ENCODE results near the gene ZFAND5.
A peak's percentile ranks its signal among the peaks of the same experiment; 100 is the strongest.

Gene ZFAND5, protein sequence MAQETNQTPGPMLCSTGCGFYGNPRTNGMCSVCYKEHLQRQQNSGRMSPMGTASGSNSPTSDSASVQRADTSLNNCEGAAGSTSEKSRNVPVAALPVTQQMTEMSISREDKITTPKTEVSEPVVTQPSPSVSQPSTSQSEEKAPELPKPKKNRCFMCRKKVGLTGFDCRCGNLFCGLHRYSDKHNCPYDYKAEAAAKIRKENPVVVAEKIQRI

GRCh38 chr9:72364679-72365524, at the start of gene ZFAND5:
Gene ZFAND5 (minus strand): TSS chr9:72365208. CDS start chr9:72360778, 4,430 bp downstream.
- peak; percentile 96 to 97 for DNase-seq (ENCODE audit: low read depth in 2 of 2)

GRCh38 chr9:72412483-72413040, 47.6 kb upstream of the ZFAND5 start:
- DNase-seq (ENCODE audit: low read depth in 2 of 2): no peak

DNA sequence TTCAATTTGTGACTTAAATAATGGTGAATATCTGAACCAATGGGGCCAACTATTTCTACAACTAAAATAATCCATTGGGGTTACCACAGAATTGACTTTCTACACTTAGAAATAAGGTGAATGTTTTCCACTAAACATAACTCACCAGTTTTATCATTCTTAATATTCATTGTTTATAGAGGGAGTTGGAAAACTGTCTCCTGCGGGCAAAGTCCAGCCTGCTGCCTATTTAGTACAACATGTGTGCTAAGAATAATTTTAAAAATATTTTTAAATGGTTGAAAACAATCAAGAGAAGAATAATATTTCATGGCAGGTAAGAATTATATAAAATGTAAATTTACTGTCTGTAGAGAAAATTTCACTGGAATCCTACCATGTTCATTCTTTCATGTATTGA, 45.2 kb upstream of the ZFAND5 start:
- DNase-seq (ENCODE audit: low read depth in 2 of 2): no peak

DNA sequence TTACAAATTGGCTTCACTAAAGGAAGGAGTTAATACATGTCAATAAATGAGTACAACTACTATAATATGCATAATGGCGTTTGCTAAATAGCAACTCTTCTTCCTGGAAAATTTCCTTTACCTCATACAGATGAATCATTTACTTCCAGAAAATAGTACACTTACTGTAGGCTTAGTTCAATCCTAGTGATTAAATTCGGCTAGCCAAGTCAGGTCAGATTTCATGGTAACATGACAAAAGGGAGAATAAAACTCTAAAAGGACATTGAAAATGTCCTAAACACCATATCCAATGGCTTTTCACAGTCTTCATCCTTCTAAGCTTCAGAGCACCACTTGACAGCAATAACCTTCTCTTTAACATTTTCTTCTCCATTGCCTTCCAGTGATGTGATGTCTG, 42.1 kb upstream of the ZFAND5 start:
- DNase-seq (ENCODE audit: low read depth in 2 of 2): no peak

- no peak for DNase-seq (ENCODE audit: low read depth in 2 of 2)
Observed at GRCh38 chr9:72402744-72403143, 37.7 kb upstream of the ZFAND5 start.

DNA sequence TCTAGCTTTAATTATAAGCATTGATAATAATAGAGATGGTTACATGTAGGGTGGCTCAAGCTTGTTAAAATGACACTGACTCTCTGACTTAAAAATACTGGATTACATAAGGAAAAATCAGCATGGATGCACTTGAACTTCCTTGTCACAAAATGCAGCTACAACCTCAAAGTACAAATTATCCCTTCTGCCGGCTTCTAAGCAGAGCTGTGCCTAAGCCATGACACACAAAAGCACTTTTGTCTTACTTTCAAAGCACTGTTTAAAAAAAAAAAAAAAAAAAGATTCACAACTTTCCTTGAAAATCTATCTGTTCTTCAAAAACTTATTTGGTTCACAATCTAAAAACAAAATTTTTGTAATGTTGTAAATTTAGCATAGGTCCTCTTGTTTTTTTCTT, 36.4 kb upstream of the ZFAND5 start:
- no peak for DNase-seq (ENCODE audit: low read depth in 2 of 2)

- DNase-seq (ENCODE audit: low read depth in 2 of 2): no peak
Observed at GRCh38 chr9:72400866-72401265, 35.9 kb upstream of the ZFAND5 start.

- DNase-seq (ENCODE audit: low read depth in 2 of 2): no peak
Observed at GRCh38 chr9:72399391-72399790, 34.4 kb upstream of the ZFAND5 start.

- DNase-seq (ENCODE audit: low read depth in 2 of 2): peak; percentile 16 to 29
Observed at GRCh38 chr9:72396247-72397091, 31.5 kb upstream of the ZFAND5 start.

DNA sequence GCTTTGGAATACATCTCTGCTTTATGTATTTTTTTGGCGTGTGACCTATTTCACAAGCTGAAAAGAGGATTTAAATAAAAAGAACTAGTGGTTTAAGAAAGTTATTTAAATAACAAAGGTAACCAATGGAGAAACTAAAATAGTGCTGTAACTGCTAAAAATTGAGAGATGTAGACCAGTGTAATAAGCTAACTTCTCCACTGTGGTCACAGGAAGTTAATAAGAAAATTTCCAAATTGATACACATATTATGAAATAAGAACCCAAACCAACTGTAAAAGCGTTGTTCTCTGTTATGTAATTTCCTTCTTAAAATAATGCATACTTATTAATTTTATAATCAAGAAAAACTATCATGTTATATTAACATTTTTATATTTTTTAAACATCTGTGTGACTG, 29.1 kb upstream of the ZFAND5 start:
- no peak for DNase-seq (ENCODE audit: low read depth in 2 of 2)

- DNase-seq (ENCODE audit: low read depth in 2 of 2): no peak
Observed at GRCh38 chr9:72390907-72391306, 25.9 kb upstream of the ZFAND5 start.

GRCh38 chr9:72386186-72386585, 21.2 kb upstream of the ZFAND5 start:
- no peak for DNase-seq (ENCODE audit: low read depth in 2 of 2)

DNA sequence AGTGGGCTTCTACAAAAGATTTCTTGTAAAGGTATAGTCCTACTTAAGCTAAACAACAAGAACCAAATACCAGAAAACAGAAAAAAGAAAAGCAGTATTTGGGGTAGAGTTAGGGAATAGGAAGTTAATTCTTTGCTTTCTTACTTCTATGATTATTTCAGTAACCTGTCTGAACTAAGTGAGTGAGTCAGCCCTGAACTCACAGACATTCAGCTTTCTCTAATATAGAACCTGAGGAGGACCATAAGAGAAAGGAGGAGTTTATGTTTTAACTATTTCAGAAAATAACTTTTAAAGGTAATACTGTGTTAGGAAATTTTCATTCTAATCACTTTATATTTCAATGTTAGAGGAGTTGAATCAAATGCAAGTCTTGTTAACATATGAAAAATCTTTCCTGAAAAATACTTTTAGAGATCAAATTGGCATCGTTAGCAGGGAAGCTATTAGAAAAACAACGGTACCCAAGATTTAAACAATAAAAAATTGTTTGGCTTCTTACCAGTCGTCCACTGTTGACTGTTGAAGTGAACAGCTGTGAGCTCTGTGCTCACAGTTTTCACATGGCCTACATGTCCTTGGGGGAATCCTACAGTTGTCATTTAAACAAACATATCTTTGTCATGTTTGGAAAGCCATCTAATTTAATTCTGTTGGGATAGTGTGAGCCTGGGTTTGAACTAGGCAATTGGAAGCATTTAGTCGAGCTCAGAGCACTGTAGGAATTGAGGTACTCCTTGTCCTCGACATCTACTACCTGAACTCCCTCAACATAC, 19.9 kb upstream of the ZFAND5 start:
- DNase-seq (ENCODE audit: low read depth in 2 of 2): no peak

DNA sequence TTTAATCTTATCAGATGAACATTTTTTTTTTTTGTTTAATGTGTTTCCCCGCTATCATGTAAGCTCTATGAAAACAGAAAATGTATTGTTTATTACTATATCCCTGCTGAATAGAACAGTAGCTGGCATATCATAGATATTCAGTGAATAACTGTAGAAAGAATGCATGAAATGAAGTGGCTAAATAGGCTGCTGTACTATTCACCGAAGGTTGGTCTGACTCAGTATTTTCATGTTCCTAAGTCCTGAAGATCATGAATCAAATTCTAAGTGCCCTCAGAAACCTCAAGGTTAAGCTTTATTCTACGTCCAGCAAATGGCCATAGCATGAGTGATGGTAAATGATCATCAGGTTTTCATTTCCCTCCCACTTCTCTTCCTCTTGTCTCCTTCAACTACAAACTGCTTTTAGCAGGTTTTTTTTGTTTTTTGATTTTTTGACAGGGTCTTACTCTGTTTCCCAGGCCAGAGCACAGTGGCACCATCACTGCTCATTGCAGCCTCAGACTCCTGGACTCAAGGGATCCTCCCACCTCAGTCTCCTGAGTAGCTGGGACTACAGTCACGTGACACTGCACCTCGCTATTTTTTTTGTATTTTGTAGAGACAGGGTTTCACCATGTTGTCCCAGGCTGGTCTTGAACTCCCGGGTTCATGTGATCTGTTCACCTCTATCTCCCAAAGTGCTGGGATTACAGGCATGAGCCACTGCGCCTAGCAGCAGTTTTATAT, 19.1 kb upstream of the ZFAND5 start:
- DNase-seq (ENCODE audit: low read depth in 2 of 2): peak; percentile 58 to 69

DNA sequence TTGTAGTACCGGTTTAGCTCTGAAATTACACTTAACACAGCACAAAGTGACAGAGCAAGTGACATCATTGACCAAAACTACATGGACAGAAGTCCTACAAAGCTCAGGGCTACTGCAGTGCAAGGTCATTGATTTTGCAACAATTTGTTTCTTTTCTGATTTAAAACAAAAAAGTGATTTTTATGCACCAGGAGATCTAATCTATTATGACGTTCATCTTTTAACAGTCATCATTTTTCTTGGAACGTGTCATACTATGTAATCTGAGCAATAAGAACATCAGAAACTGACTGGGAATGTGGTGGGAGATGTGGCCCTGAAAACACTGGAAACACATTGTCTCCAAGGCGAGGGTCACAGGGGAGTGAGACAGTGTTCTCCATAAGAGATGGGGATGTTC, 17.4 kb upstream of the ZFAND5 start:
- DNase-seq (ENCODE audit: low read depth in 2 of 2): no peak

- DNase-seq (ENCODE audit: low read depth in 2 of 2): no peak
Observed at GRCh38 chr9:72377041-72377440, 12.0 kb upstream of the ZFAND5 start.

DNA sequence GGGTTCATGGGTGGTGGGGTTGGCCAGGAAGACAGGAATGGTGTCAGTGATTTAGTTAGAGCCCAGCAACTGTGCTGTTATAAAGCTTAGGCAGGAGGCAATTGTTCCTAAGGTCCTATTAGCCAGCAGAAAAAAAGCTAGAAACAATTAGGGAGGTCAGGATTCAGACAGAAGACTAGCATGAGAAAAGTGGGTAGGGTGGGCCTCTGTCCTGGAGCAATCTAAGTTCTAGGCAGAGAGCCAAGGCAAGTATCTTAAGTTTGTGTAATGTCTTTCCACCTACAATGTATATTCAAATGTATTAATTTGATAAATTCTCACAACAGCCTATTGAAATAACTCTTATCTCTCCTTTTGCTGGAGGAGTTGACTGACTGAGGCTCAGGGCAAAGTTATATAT, 6.1 kb upstream of the ZFAND5 start:
- no peak for DNase-seq (ENCODE audit: low read depth in 2 of 2)

DNA sequence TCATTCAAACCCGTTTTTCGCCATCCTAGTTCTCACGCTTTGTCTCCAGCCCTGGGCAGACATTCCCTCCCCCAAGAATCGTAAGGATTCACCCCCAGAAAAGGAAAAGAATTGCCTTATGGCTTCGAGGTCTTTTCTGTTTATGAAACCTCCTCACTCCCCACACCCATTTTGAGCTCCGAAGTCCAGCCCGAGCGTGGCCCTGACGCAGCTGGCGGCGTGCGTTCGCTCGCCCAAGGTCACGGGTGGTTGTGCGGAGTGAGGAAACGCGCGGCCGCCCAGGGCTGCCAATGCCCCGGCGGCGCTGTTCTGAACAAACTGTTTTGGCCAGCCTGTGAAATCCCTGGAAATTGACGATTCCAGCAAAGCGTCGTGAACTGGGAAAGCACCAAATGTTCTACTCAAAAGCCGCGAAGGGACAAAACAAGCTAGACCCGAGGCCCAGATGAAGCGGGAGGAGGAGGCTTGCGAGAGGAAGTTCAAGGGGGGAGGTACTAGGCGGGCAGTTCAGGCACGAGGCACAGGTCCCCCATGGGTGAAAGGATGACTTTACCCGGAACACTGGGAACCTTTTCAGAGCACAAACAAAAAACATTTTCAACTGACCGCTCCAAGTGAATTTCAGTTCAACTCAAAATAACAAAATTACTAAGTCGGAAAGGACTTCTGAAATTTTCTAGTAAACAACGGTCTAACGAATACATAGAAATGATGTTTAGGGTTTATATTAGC, 683 bp upstream of the ZFAND5 start:
- peak in 1 of 2 experiments; percentile 42 for DNase-seq (ENCODE audit: low read depth in 2 of 2)

- no peak for DNase-seq (ENCODE audit: low read depth in 2 of 2)
Observed at GRCh38 chr9:72363908-72364678, 915 bp downstream of the ZFAND5 start.

Data from fibroblast of skin of left quadriceps (primary cell).